ENCODE data around the gene IFITM5. TPM values are rescaled to one million over a fixed set of nuclear protein-coding genes. Genes with fewer than 3 reads are reported as not detected.
A peak's percentile ranks its signal among the peaks of the same experiment; 100 is the strongest.

The IFITM5 gene
- total and polyA plus RNA-seq, 9 of the 15 experiments (the other 6 are each of a cell fraction or from before 2014, with no cell fraction given): 0.19 TPM; not detected in 8

- TF ChIP-seq, protein P1, sequence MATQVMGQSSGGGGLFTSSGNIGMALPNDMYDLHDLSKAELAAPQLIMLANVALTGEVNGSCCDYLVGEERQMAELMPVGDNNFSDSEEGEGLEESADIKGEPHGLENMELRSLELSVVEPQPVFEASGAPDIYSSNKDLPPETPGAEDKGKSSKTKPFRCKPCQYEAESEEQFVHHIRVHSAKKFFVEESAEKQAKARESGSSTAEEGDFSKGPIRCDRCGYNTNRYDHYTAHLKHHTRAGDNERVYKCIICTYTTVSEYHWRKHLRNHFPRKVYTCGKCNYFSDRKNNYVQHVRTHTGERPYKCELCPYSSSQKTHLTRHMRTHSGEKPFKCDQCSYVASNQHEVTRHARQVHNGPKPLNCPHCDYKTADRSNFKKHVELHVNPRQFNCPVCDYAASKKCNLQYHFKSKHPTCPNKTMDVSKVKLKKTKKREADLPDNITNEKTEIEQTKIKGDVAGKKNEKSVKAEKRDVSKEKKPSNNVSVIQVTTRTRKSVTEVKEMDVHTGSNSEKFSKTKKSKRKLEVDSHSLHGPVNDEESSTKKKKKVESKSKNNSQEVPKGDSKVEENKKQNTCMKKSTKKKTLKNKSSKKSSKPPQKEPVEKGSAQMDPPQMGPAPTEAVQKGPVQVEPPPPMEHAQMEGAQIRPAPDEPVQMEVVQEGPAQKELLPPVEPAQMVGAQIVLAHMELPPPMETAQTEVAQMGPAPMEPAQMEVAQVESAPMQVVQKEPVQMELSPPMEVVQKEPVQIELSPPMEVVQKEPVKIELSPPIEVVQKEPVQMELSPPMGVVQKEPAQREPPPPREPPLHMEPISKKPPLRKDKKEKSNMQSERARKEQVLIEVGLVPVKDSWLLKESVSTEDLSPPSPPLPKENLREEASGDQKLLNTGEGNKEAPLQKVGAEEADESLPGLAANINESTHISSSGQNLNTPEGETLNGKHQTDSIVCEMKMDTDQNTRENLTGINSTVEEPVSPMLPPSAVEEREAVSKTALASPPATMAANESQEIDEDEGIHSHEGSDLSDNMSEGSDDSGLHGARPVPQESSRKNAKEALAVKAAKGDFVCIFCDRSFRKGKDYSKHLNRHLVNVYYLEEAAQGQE (IDR thresholded peaks at IDR 0.05; ENCODE audit: borderline replicate concordance): no peak
- TF ChIP-seq, protein P1 (CRISPR knock-in tag; IDR thresholded peaks at IDR 0.05; ENCODE audit: low read depth): 0 out of 2 replicates have a peak, but pooled peaks have one; percentile 59
- TF ChIP-seq, protein P2, sequence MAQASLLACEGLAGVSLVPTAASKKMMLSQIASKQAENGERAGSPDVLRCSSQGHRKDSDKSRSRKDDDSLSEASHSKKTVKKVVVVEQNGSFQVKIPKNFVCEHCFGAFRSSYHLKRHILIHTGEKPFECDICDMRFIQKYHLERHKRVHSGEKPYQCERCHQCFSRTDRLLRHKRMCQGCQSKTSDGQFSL (CRISPR knock-in tag; IDR thresholded peaks at IDR 0.05): no peak
- TF ChIP-seq, protein P2 (tag; IDR thresholded peaks at IDR 0.05): no peak
- TF ChIP-seq XRCC5 (IDR thresholded peaks at IDR 0.05; ENCODE audit: low read depth, low read length): 0 out of 2 replicates have a peak, but pooled peaks have one; percentile 33
- TF ChIP-seq KDM2B (CRISPR knock-in tag; IDR thresholded peaks at IDR 0.05): no peak
- TF ChIP-seq PHB (CRISPR knock-in tag; IDR thresholded peaks at IDR 0.05): 0 out of 2 replicates have a peak, but pooled peaks have one; percentile 13
- TF ChIP-seq, protein P3, sequence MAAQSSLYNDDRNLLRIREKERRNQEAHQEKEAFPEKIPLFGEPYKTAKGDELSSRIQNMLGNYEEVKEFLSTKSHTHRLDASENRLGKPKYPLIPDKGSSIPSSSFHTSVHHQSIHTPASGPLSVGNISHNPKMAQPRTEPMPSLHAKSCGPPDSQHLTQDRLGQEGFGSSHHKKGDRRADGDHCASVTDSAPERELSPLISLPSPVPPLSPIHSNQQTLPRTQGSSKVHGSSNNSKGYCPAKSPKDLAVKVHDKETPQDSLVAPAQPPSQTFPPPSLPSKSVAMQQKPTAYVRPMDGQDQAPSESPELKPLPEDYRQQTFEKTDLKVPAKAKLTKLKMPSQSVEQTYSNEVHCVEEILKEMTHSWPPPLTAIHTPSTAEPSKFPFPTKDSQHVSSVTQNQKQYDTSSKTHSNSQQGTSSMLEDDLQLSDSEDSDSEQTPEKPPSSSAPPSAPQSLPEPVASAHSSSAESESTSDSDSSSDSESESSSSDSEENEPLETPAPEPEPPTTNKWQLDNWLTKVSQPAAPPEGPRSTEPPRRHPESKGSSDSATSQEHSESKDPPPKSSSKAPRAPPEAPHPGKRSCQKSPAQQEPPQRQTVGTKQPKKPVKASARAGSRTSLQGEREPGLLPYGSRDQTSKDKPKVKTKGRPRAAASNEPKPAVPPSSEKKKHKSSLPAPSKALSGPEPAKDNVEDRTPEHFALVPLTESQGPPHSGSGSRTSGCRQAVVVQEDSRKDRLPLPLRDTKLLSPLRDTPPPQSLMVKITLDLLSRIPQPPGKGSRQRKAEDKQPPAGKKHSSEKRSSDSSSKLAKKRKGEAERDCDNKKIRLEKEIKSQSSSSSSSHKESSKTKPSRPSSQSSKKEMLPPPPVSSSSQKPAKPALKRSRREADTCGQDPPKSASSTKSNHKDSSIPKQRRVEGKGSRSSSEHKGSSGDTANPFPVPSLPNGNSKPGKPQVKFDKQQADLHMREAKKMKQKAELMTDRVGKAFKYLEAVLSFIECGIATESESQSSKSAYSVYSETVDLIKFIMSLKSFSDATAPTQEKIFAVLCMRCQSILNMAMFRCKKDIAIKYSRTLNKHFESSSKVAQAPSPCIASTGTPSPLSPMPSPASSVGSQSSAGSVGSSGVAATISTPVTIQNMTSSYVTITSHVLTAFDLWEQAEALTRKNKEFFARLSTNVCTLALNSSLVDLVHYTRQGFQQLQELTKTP (IDR thresholded peaks at IDR 0.05; ENCODE audit: low read depth in 1 of 2, partially characterized antibody in 2 of 2): peak in 1 of 2 experiments; percentile 38
- TF ChIP-seq NFE2L1 (tag; IDR thresholded peaks at IDR 0.05; ENCODE audit: borderline replicate concordance, low read depth): no peak
- no peak for TF ChIP-seq POLR3A (IDR thresholded peaks at IDR 0.05; ENCODE audit: borderline replicate concordance, extremely low read depth, insufficient read depth, insufficient read length)
- no peak for TF ChIP-seq MECOM (CRISPR knock-in tag; IDR thresholded peaks at IDR 0.05)
- TF ChIP-seq RBFOX2 (IDR thresholded peaks at IDR 0.05; ENCODE audit: low read depth, low read length): peak; percentile 73
- TF ChIP-seq RBBP5 (IDR thresholded peaks at IDR 0.05; ENCODE audit: borderline replicate concordance, insufficient read depth, low read length, poor library complexity, severe bottlenecking): peak; percentile 68
- no peak for TF ChIP-seq ADNP (tag; IDR thresholded peaks at IDR 0.05)
Observed at GRCh38 chr11:287821-288477, 11.4 kb downstream of the IFITM5 start (continued).

All from K562 (cell line).